ENCODE data around the gene B3GALNT1.
"Not testable (repeated sequence)": the region's sequence is repeated elsewhere in the genome, so short reads cannot be mapped to it uniquely, and the experiment has no call there.

B3GALNT1 gene

DNA sequence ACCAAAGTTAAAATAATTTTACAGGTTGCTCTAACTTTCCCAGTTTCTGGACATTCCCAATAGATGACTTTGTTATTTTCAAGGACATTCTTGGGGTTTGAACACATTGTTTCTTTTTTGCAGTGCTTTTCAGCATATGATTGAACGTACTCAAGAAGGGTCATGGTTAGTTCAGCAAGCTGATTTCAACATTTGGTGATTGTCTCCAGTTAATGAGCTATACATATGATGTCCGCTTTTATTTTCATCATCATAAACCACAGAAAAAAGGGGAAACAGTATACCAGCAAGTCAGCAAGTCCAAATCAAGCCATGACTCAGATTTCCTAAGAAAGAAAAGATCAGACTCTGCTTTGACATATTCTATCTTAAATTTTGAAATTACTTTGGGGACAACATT is 69.4 kb downstream of the B3GALNT1 start:
- no peak for TF ChIP-seq CTCF (IDR thresholded peaks at IDR 0.05; ENCODE audit: low read depth, low read length)
- H3K4me3 ChIP-seq (replicated peaks in 1 of 2; ENCODE audit: low read depth in 2 of 2, low read length in 2 of 2) = no peak overlapping the region
- DNase-seq (ENCODE audit: low read depth in 2 of 2) = peak; percentile 49 to 93

DNA sequence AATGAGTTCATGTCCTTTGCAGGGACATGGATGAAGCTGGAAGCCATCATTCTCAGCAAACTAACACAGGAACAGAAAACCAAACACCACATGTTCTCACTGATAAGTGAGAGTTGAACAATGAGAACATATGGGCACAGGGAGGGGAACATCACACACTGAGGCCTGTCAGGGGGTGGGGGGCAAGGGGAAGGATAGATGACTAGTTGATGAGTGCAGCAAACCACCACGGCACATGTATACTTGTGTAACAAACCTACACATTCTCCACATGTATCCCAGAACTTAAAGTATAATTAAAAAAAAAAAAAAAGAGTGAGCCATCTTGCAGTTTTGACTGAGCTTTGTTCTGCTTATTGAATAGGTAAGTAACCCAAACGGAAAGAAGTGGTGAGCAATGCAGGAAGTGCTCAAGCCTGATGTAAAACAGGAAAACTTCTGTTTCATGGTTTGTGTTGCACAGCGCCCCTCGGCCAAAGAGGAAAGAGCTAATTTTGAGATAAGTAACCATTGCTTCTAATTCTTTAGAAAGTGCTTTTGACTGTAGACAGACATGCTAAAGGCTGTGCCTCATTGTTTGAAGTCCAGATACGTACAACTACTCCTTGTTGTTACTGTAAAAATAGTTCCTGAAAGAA is 70.1 kb downstream of the B3GALNT1 start:
- peak; percentile 2 for TF ChIP-seq CTCF (IDR thresholded peaks at IDR 0.05; ENCODE audit: low read depth, low read length)
- DNase-seq (ENCODE audit: low read depth in 2 of 2) = peak; percentile 45 to 75
- H3K4me3 ChIP-seq (replicated peaks in 1 of 2; ENCODE audit: low read depth in 2 of 2, low read length in 2 of 2) = not testable (repeated sequence)
